ENCODE measurements around the gene XRN1. TPM values are rescaled to one million over a fixed set of nuclear protein-coding genes. Genes with fewer than 3 reads are reported as not detected.
A peak's percentile ranks its signal among the peaks of the same experiment; 100 is the strongest.

Gene XRN1
- total and polyA plus RNA-seq, 2 of the 8 experiments (the other 6 are each of a cell fraction or from before 2014, with no cell fraction given): 1.9 to 17.2 TPM

DNA sequence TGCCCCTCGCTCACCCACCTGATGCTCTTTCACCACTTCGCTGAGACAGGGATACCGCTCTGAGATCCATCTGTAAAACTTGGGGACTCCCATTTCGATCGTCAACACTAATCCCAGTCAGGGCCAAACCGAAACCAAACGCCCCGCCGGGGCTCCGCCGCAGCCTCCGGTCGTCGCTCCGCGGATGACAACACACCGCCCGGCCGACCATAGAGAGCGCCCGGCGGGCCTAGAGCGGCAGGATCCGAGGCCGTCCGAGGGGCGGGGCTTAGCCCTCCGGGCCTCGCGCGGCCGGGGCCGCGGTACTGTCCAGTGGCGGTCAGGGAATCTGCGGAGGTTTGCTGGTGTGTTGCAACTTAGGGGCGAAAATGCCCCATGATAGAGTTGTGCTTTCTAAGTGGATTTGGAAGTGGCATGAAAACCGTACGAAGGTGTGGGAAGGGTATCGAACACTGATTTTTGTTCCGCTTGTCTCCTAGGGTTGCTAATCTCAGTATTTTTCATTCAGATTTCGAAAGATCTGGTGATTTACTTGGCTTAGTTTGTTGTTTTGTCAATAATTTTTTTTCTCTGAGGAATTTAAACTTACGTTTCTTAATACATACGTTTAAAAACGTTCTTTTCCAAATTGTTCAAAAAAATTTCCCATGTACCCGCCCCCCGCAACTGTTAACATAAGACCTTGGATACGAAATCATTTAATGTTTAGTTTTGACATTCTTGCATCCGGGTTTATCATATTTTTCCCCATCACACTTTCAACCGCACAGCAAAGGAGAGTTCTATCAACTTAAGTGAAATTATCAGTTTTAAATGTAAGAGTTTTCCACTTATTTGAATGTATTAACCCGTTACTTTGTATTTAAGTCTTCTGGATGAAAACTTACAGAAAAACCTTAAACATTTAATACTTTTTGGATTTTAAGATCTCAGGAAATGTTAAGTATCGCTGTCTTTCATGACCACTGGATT is at the start of gene XRN1 (continued):
- no peak for TF ChIP-seq FOSL1 (IDR thresholded peaks at IDR 0.05; ENCODE audit: insufficient read depth, low read depth, low read length)
- peak; percentile 47; the same call in 1 of the 2 replicates for TF ChIP-seq EGR1 (IDR thresholded peaks at IDR 0.05; ENCODE audit: borderline replicate concordance, low read depth, low read length)
- TF ChIP-seq, protein P1, sequence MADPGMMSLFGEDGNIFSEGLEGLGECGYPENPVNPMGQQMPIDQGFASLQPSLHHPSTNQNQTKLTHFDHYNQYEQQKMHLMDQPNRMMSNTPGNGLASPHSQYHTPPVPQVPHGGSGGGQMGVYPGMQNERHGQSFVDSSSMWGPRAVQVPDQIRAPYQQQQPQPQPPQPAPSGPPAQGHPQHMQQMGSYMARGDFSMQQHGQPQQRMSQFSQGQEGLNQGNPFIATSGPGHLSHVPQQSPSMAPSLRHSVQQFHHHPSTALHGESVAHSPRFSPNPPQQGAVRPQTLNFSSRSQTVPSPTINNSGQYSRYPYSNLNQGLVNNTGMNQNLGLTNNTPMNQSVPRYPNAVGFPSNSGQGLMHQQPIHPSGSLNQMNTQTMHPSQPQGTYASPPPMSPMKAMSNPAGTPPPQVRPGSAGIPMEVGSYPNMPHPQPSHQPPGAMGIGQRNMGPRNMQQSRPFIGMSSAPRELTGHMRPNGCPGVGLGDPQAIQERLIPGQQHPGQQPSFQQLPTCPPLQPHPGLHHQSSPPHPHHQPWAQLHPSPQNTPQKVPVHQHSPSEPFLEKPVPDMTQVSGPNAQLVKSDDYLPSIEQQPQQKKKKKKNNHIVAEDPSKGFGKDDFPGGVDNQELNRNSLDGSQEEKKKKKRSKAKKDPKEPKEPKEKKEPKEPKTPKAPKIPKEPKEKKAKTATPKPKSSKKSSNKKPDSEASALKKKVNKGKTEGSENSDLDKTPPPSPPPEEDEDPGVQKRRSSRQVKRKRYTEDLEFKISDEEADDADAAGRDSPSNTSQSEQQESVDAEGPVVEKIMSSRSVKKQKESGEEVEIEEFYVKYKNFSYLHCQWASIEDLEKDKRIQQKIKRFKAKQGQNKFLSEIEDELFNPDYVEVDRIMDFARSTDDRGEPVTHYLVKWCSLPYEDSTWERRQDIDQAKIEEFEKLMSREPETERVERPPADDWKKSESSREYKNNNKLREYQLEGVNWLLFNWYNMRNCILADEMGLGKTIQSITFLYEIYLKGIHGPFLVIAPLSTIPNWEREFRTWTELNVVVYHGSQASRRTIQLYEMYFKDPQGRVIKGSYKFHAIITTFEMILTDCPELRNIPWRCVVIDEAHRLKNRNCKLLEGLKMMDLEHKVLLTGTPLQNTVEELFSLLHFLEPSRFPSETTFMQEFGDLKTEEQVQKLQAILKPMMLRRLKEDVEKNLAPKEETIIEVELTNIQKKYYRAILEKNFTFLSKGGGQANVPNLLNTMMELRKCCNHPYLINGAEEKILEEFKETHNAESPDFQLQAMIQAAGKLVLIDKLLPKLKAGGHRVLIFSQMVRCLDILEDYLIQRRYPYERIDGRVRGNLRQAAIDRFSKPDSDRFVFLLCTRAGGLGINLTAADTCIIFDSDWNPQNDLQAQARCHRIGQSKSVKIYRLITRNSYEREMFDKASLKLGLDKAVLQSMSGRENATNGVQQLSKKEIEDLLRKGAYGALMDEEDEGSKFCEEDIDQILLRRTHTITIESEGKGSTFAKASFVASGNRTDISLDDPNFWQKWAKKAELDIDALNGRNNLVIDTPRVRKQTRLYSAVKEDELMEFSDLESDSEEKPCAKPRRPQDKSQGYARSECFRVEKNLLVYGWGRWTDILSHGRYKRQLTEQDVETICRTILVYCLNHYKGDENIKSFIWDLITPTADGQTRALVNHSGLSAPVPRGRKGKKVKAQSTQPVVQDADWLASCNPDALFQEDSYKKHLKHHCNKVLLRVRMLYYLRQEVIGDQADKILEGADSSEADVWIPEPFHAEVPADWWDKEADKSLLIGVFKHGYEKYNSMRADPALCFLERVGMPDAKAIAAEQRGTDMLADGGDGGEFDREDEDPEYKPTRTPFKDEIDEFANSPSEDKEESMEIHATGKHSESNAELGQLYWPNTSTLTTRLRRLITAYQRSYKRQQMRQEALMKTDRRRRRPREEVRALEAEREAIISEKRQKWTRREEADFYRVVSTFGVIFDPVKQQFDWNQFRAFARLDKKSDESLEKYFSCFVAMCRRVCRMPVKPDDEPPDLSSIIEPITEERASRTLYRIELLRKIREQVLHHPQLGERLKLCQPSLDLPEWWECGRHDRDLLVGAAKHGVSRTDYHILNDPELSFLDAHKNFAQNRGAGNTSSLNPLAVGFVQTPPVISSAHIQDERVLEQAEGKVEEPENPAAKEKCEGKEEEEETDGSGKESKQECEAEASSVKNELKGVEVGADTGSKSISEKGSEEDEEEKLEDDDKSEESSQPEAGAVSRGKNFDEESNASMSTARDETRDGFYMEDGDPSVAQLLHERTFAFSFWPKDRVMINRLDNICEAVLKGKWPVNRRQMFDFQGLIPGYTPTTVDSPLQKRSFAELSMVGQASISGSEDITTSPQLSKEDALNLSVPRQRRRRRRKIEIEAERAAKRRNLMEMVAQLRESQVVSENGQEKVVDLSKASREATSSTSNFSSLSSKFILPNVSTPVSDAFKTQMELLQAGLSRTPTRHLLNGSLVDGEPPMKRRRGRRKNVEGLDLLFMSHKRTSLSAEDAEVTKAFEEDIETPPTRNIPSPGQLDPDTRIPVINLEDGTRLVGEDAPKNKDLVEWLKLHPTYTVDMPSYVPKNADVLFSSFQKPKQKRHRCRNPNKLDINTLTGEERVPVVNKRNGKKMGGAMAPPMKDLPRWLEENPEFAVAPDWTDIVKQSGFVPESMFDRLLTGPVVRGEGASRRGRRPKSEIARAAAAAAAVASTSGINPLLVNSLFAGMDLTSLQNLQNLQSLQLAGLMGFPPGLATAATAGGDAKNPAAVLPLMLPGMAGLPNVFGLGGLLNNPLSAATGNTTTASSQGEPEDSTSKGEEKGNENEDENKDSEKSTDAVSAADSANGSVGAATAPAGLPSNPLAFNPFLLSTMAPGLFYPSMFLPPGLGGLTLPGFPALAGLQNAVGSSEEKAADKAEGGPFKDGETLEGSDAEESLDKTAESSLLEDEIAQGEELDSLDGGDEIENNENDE (IDR thresholded peaks at IDR 0.05; ENCODE audit: insufficient replicate concordance, low read length): no peak
- peak in 1 of 2 experiments; percentile 78; a peak in 1 of 3 replicates for TF ChIP-seq EP300 (IDR thresholded peaks at IDR 0.05; ENCODE audit: borderline replicate concordance in 1 of 2, low read depth in 2 of 2, low read length in 2 of 2)
- peak; percentile 67 for TF ChIP-seq SRF (IDR thresholded peaks at IDR 0.05; ENCODE audit: low read depth, low read length)
- TF ChIP-seq, protein P2, sequence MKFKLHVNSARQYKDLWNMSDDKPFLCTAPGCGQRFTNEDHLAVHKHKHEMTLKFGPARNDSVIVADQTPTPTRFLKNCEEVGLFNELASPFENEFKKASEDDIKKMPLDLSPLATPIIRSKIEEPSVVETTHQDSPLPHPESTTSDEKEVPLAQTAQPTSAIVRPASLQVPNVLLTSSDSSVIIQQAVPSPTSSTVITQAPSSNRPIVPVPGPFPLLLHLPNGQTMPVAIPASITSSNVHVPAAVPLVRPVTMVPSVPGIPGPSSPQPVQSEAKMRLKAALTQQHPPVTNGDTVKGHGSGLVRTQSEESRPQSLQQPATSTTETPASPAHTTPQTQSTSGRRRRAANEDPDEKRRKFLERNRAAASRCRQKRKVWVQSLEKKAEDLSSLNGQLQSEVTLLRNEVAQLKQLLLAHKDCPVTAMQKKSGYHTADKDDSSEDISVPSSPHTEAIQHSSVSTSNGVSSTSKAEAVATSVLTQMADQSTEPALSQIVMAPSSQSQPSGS (IDR thresholded peaks at IDR 0.05; ENCODE audit: low read length): peak; percentile 65; the same call in 1 of the 2 replicates
- TF ChIP-seq SP1 (IDR thresholded peaks at IDR 0.05; ENCODE audit: low read depth, low read length): 0 out of 2 replicates have a peak, but pooled peaks have one; percentile 38
